SKM-1 (cell line): ENCODE results near the gene IL1RAPL2.
"Not testable (repeated sequence)": the region's sequence is repeated elsewhere in the genome, so short reads cannot be mapped to it uniquely, and the experiment has no call there.

Source experiments
- DNase-seq: peaks from one replicate; lab custom pipeline; 2025; ENCODE audit not compliant: unreplicated experiment; lab: John Stamatoyannopoulos, UW

The IL1RAPL2 gene

GRCh38 chrX:105136786-105137185 lies 570.8 kb downstream of the IL1RAPL2 start:
- no peak for DNase-seq

- no peak for DNase-seq
Observed at GRCh38 chrX:105150036-105150435, 584.0 kb downstream of the IL1RAPL2 start.

GRCh38 chrX:105150557-105150956 lies 584.6 kb downstream of the IL1RAPL2 start:
- DNase-seq, result no peak

GRCh38 chrX:105167233-105167632 lies 601.2 kb downstream of the IL1RAPL2 start:
- DNase-seq, result no peak

GRCh38 chrX:105168577-105168976 lies 602.6 kb downstream of the IL1RAPL2 start:
- no peak for DNase-seq

GRCh38 chrX:105173071-105173470 lies 607.1 kb downstream of the IL1RAPL2 start:
- DNase-seq, result no peak

GRCh38 chrX:105179644-105180043 lies 613.6 kb downstream of the IL1RAPL2 start:
- no peak for DNase-seq

GRCh38 chrX:105189093-105189492 lies 623.1 kb downstream of the IL1RAPL2 start:
- no peak for DNase-seq

GRCh38 chrX:105190252-105190853 lies 624.4 kb downstream of the IL1RAPL2 start:
- no peak for DNase-seq

GRCh38 chrX:105191878-105192277 lies 625.9 kb downstream of the IL1RAPL2 start:
- DNase-seq, result no peak

- no peak for DNase-seq
Observed at GRCh38 chrX:105209406-105209805, 643.4 kb downstream of the IL1RAPL2 start.

- no peak for DNase-seq
Observed at GRCh38 chrX:105210258-105210657, 644.3 kb downstream of the IL1RAPL2 start.

GRCh38 chrX:105211066-105211575 lies 645.1 kb downstream of the IL1RAPL2 start:
- DNase-seq, result no peak

- DNase-seq, result no peak
Observed at GRCh38 chrX:105219454-105220401, 653.7 kb downstream of the IL1RAPL2 start.

GRCh38 chrX:105220636-105221035 lies 654.6 kb downstream of the IL1RAPL2 start, which contains the start of gene TEX13A:
TEX13A (minus strand) TSS chrX:105220694; CDS start chrX:105220397, 297 bp downstream.
- DNase-seq, result no peak

- DNase-seq, result no peak
Observed at GRCh38 chrX:105221374-105221773, 655.4 kb downstream of the IL1RAPL2 start.

GRCh38 chrX:105226499-105226898 lies 660.5 kb downstream of the IL1RAPL2 start:
- DNase-seq, result no peak

GRCh38 chrX:105228602-105229001 lies 662.6 kb downstream of the IL1RAPL2 start:
- no peak for DNase-seq

GRCh38 chrX:105229146-105229545 lies 663.1 kb downstream of the IL1RAPL2 start:
- no peak for DNase-seq

- DNase-seq, result not testable (repeated sequence)
Observed at GRCh38 chrX:105237407-105237806, 671.4 kb downstream of the IL1RAPL2 start.

GRCh38 chrX:105241056-105241455 lies 675.1 kb downstream of the IL1RAPL2 start:
- no peak for DNase-seq
